Measurements from ENCODE around the gene LIMK1.
"Not testable (repeated sequence)": the region's sequence is repeated elsewhere in the genome, so short reads cannot be mapped to it uniquely, and the experiment has no call there.

The LIMK1 gene

DNA sequence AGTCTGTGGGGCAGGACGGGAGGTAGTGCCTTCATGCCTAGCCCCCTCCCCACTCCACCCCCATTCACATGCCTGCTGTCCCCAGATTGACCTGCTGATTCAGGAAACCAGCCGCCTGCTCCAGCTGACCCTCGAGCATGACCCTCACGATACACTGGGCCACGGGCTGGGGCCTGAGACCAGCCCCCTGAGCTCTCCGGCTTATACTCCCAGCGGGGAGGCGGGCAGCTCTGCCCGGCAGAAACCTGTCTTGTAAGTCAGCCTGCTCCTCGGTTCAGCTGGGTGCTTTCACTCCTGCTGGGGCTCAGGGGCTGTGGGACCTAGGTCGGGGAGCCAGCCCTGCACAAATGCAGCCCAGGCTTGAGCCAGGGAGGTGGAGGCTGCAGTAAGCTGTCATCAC, 22.4 kb downstream of the LIMK1 start:
- no peak for DNase-seq
- Histone ChIP-seq H3K36me3 (peaks cover 20% of the 10 kb centered on the region), H3K4me1 (no peaks in the 10 kb centered on the region)

DNA sequence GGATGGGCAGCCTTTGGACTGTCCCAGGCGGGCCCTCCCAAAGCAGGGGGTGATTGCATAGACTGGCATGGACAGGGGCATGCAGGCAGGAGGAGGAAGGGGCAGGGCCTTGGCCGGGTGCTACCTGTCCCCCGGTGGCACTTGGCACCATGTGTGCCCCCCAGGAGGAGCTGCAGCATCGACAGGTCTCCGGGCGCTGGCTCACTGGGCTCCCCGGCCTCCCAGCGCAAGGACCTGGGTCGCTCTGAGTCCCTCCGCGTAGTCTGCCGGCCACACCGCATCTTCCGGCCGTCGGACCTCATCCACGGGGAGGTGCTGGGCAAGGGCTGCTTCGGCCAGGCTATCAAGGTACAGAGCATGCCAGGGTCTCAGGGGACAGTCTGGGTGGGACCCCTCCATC, 23.2 kb downstream of the LIMK1 start:
- H3K27me3 ChIP-seq, result no peaks in the 10 kb centered on the region
- H3K9me3 ChIP-seq, result no peaks in the 10 kb centered on the region
- TF ChIP-seq, protein P1, sequence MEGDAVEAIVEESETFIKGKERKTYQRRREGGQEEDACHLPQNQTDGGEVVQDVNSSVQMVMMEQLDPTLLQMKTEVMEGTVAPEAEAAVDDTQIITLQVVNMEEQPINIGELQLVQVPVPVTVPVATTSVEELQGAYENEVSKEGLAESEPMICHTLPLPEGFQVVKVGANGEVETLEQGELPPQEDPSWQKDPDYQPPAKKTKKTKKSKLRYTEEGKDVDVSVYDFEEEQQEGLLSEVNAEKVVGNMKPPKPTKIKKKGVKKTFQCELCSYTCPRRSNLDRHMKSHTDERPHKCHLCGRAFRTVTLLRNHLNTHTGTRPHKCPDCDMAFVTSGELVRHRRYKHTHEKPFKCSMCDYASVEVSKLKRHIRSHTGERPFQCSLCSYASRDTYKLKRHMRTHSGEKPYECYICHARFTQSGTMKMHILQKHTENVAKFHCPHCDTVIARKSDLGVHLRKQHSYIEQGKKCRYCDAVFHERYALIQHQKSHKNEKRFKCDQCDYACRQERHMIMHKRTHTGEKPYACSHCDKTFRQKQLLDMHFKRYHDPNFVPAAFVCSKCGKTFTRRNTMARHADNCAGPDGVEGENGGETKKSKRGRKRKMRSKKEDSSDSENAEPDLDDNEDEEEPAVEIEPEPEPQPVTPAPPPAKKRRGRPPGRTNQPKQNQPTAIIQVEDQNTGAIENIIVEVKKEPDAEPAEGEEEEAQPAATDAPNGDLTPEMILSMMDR (IDR thresholded peaks at IDR 0.05; ENCODE audit: low read depth, low read length), result no peak
- H3K4me3 ChIP-seq (ENCODE audit: low read depth, low read length), result no peak overlapping the region
- H3K36me3 ChIP-seq, result peaks cover 24% of the 10 kb centered on the region
- H3K4me1 ChIP-seq, result no peaks in the 10 kb centered on the region
- no peak for DNase-seq

More for the DNA sequence above, 22.4 kb downstream of the LIMK1 start:
- TF ChIP-seq, protein P1 (IDR thresholded peaks at IDR 0.05; ENCODE audit: low read depth, low read length), result no peak
- Histone ChIP-seq H3K4me3 (ENCODE audit: low read depth, low read length) (no peak overlapping the region), H3K9me3 (no peaks in the 10 kb centered on the region), H3K27me3 (no peaks in the 10 kb centered on the region)

DNA sequence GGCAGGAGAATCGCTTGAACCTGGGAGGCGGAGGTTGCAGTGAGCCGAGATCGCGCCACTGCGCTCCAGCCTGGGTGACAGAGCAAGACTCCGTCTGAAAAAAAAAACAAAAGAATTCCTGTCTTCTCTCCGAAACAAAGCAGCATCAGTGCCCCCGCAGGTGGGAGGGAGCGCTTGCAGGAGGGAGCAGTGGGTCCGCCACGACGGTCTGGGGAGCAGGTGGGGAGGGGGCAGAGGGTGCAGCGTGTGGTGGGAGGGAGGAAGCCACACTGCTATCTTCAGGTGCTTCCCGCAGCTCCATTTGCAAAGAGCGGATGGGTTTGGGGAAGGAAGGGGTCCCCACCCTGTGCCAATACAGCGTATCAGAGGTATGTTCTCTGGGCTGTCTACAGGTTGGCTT, 31.7 kb downstream of the LIMK1 start:
- Histone ChIP-seq H3K4me1 (no peaks in the 10 kb centered on the region), H3K36me3 (peaks cover 11% of the 10 kb centered on the region), H3K4me3 (ENCODE audit: low read depth, low read length) (no peak overlapping the region), H3K9me3 (no peaks in the 10 kb centered on the region), H3K27me3 (no peaks in the 10 kb centered on the region)
- peak; percentile 38 for DNase-seq
- TF ChIP-seq, protein P1 (IDR thresholded peaks at IDR 0.05; ENCODE audit: low read depth, low read length), result peak; percentile 20

DNA sequence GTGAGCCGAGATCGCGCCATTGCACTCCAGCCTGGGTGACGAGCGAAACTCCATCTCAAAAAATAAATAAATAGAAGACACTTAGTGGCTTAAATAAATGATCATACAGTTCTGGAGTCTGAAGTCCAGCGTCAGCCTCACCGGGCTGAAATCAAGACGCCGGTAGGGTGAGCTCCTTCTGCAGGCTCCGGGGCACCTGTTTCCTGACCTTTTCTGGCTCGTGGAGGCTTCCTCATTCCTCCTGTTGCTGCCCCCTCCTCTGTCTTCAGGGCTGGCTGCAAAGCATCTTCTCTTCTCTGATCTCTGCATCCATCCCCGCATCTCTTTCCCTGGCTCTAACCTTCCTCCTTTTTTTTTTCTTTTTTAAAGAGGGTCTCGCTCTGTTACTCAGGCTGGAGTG, 32.8 kb downstream of the LIMK1 start:
- H3K27me3 ChIP-seq, result no peaks in the 10 kb centered on the region
- TF ChIP-seq, protein P1 (IDR thresholded peaks at IDR 0.05; ENCODE audit: low read depth, low read length), result no peak
- peaks cover 17% of the 10 kb centered on the region for H3K36me3 ChIP-seq
- no peak for DNase-seq
- no peaks in the 10 kb centered on the region for H3K9me3 ChIP-seq
- no peak overlapping the region for H3K4me3 ChIP-seq (ENCODE audit: low read depth, low read length)
- no peaks in the 10 kb centered on the region for H3K4me1 ChIP-seq

DNA sequence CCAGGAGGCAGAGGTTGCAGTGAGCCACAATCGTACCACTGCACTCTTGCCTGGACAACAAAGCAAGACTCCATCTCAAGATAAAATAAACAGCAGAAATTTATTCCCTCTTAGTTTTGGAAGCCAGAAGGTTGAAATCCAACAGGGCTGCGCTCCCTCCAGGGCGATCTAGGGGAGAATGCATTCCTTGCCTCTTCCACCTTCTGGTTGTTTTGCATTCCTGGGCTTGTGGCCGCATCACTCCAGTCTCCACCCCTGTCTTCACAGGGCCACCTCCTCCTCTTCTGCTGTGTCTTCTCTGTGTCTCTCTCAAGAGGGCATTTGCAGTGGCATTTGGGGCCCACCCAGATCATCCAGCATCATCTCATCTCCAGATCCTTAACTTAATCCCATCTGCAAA, 36.2 kb downstream of the LIMK1 start:
- TF ChIP-seq, protein P1 (IDR thresholded peaks at IDR 0.05; ENCODE audit: low read depth, low read length), result no peak
- Histone ChIP-seq H3K36me3 (peaks cover 13% of the 10 kb centered on the region), H3K27me3 (no peaks in the 10 kb centered on the region), H3K4me3 (ENCODE audit: low read depth, low read length) (no peak overlapping the region), H3K4me1 (no peaks in the 10 kb centered on the region), H3K9me3 (no peaks in the 10 kb centered on the region)
- no peak for DNase-seq

DNA sequence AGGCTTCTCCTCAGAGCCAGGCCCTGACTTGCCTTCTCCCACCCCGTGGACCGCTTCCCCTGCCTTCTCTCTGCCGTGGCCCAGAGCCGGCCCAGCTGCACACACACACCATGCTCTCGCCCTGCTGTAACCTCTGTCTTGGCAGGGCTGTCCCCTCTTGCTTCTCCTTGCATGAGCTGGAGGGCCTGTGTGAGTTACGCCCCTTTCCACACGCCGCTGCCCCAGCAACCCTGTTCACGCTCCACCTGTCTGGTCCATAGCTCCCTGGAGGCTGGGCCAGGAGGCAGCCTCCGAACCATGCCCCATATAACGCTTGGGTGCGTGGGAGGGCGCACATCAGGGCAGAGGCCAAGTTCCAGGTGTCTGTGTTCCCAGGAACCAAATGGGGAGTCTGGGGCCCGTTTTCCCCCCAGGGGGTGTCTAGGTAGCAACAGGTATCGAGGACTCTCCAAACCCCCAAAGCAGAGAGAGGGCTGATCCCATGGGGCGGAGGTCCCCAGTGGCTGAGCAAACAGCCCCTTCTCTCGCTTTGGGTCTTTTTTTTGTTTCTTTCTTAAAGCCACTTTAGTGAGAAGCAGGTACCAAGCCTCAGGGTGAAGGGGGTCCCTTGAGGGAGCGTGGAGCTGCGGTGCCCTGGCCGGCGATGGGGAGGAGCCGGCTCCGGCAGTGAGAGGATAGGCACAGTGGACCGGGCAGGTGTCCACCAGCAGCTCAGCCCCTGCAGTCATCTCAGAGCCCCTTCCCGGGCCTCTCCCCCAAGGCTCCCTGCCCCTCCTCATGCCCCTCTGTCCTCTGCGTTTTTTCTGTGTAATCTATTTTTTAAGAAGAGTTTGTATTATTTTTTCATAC, 38.0 kb downstream of the LIMK1 start:
- Histone ChIP-seq H3K4me3 (ENCODE audit: low read depth, low read length) (no peak overlapping the region), H3K36me3 (peaks cover 9% of the 10 kb centered on the region; the same call in 1 of the 2 replicates), H3K4me1 (no peaks in the 10 kb centered on the region), H3K9me3 (no peaks in the 10 kb centered on the region), H3K27me3 (no peaks in the 10 kb centered on the region; the same call in 1 of the 2 replicates)
- no peak for DNase-seq
- TF ChIP-seq, protein P1 (IDR thresholded peaks at IDR 0.05; ENCODE audit: low read depth, low read length), result no peak

DNA sequence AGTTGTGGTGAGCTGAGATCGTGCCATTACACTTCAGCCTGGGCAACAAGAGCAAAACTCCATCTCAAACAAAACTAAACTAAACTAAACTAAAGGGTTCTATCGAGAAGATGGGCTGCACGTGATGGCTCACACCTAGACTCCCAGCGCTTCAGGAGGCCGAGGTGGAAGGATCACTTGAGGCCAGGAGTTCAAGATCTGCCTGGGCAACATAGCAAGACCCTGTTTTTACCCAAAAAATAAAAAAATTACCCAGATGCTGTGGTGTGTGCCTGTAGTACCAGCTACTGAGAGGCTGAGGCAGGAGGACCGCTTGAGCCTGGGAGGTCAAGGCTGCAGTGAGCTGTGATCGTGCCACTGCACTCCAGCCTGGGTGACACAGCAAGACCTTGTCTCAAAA, 40.3 kb downstream of the LIMK1 start:
- H3K36me3 ChIP-seq; H3K4me3 ChIP-seq (ENCODE audit: low read depth, low read length); DNase-seq; H3K27me3 ChIP-seq; H3K4me1 ChIP-seq; H3K9me3 ChIP-seq: not testable (repeated sequence)

All from BE2C (cell line).